GM11168 (cell line): ENCODE results near the gene RPL3.

Source experiments
- in situ Hi-C: fragments of 300-500 bp; cut with MboI; formaldehyde crosslinking; loops from one replicate; pipeline ENCODE4 v1.12.0; 2022; ENCODE audit warnings: low sequenced_read_pairs; ENCODE audit not compliant: unreplicated experiment

RPL3 gene

GRCh38 chr22:39318507-39319283 is 728 bp downstream of the RPL3 start:
- in situ Hi-C loops: no loop called here

DNA sequence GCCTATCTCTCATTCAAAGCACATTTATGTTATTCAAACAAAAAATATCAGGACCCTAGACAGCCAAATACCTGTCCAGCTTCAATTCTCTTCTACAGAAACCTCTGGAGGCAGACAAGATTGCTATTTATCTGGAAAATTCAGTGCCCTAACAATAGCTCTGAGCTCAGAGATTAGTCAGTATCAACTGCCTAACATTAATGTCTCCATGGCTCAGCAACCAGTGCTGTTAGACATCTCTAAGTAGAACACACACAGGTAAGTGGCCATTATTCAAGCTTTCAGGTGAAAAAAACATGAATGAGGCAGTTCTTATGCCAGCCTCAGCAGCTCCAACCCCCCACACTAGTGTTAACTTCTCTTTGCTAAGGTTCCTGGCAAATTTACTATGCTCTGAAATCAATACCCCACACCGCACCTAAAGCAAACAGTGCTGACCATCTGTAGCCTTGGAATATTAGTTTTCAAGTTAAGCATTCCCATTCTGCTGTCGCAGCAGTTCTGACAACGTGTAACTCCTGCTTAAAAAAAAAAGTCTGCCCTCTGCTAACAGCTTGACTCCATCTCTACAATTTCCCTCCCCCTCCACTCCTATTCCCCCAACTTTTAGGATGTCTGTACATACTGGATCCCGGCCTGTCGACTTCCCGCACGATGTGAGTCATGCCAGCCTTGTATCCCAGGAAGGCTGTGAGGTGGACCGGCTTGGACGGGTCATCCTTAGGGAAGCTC is 1.5 kb downstream of the RPL3 start:
- in situ Hi-C loops: no loop called here

DNA sequence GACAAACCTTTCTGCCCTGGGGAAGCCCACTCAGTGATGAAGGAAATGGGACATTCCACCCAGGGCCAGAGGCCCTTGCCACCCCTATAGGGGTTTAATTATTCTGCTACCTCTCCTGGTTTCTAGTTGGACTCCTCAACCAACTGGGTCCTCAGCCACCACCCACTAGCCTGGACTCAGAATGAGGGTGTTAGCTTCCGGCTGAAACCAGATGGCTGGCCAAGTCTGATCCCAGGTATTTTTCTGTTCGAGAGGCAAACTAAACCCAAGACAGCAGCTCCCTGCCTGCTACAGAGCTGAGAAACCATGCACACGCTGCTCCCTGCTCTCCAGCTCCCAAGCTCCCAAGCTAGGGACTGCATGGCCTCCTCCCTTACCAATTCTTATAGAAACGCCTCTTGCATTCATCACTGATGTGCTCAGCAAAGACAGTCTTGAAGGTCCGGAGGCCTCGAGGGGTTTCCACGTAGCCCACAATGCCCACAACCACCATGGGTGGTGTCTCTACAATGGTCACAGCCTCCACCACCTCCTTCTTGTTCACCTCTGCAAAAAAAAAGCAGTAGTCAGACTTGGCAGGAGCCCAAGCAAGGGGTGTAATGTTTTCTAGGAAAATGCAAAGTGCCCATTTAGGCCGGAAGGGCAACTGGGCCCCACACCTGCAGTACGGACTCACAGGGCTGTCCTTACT is 2.2 kb downstream of the RPL3 start:
- in situ Hi-C loops: no loop called here

DNA sequence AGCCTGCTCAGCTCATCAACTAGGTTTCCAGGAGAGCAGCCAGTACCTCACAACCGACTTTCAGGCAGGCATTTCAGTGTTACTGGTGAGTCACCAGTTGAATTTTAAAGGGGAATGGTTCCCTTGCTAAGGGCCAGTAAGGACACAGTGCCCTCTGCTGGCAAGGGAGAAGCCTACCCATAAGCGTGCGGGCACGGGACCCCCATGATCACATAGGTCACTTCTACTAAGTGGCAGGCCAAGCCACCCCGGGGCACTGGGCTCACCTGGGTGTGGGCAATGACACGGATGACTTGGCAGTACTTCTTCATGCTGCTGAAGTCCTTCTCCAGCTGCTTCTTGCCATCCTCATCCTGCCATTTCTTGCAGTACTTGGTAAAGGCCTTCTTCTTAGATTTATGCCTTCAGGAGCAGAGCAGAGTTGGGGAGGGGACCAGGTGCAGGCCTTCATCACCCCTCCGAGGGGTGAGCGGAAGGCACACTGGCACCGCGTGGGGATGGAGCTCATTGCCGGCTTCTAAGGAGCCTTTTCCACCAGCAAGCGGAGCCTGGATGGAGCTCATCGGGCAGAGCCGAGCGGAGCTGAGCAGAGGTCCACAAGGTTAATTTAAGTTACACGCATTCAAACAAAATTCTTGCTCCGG is 2.9 kb downstream of the RPL3 start:
- in situ Hi-C loops: no loop called here

DNA sequence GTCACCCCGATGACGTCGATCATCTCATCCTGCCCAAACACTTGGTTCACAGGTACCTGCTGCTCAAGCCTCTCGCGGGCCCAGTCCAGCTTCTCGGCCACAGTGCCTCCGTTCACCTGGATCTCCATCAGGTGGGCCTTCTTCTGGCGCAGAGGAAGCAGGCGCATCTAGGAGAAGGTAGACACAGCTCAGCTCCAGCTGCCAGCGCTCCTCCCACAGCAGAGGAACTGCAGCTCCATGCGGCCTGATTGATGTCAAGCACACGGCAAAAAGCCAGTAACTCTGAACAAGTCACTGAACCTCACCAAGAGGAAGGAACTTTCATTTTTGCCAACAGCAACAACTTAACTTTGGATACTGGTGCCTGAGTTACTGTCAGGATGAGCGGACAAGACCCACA is 4.0 kb downstream of the RPL3 start:
- in situ Hi-C loops: no loop called here

- in situ Hi-C loops: loop anchor here (5.0 kb wide), 1 partner anchor 142 kb away; no protein-coding TSS in a partner anchor
Measured at GRCh38 chr22:39314251-39314971, 5.0 kb downstream of the RPL3 start.

GRCh38 chr22:39313258-39314001 is 6.0 kb downstream of the RPL3 start:
- in situ Hi-C loops: loop anchor here (5.0 kb wide), 1 partner anchor 141 kb away; no protein-coding TSS in a partner anchor

DNA sequence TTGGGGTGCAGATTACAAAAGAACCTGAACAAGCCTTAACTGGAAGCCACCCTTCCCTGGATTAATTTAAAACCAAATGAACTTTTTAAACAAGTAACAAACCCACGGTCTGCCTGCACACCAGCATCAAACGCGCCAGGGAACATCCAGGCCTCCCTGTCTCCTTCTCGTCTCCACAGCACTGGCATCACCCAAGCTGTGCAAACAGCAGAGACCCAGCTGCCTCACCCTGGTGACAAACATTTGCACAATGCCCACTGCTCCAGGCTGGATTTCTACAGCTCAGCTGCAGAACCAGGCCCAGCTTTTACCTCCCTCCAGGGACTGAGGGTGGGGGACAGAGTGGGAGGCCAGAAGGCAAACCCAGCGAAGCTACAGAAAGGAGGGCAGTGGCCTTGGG is 7.0 kb downstream of the RPL3 start:
- in situ Hi-C loops: loop anchor here (5.0 kb wide), 1 partner anchor 140 kb away; no protein-coding TSS in a partner anchor

- in situ Hi-C loops: loop anchor here (5.0 kb wide), 1 partner anchor 139 kb away; no protein-coding TSS in a partner anchor
Measured at GRCh38 chr22:39311592-39312400, 7.6 kb downstream of the RPL3 start.

DNA sequence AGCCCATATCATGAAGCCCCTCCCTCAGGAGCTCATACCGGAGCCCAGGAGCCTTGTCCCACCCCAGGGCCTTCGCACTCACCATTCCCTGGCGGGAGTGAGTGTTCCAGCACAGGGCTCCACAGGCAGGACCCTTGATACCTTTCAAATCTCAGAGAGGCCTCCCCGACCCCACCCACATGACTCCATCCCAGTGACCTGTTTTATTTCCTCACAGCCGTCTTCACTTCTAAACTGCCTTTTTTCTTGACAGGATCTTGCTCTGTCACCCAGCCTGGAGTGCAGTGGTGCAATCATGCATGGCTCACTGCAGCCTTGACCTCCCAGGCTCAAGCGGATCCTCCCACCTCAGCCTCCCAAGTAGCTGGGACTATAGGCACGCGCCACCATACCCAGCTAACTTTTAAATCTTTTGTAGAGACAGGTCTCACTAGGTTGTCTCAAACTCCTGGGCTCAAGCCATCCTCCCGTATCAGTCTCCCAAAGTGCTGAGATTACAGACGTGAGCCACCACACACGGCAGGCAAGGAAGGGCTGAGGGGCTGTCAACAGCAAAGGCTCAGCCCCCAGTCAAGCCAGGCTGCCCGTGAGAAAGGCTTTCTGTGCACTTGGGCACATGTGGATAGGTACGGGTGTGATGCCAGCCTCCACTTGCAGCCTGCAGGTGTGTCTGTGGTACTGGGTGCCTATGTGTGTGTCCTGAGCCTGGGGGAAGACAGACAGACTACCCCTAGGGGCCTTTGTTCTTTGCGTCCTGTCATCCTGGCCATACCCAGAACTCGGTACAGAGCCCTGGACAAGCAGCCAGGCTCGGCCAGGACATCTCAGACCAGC is 9.3 kb downstream of the RPL3 start:
- in situ Hi-C loops: loop anchor here (5.0 kb wide), 1 partner anchor 138 kb away; no protein-coding TSS in a partner anchor

DNA sequence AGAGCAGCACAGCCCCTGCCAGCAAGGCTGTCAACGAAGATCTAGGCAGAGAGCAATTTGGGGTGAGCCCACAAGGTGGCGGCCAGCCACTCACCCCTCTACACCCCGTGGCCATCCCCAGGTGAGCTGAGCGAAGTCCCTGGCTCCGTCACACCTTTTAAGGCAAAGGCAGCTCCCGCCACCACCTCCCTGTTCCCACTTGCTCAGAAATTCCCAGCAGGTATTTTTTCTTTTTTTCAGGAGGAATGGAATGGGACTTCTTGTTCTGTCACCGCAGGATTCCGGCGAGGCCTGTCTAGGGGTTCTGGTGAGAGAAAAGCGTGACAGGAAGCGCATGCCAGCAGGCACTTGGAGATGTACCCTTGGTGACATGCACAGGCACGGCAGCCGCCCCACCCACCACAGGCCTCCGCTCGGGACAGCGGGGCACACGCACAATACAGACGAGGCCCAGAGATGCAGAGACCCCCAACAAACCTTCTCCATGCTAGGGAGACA is 10.0 kb downstream of the RPL3 start:
- in situ Hi-C loops: no loop called here

DNA sequence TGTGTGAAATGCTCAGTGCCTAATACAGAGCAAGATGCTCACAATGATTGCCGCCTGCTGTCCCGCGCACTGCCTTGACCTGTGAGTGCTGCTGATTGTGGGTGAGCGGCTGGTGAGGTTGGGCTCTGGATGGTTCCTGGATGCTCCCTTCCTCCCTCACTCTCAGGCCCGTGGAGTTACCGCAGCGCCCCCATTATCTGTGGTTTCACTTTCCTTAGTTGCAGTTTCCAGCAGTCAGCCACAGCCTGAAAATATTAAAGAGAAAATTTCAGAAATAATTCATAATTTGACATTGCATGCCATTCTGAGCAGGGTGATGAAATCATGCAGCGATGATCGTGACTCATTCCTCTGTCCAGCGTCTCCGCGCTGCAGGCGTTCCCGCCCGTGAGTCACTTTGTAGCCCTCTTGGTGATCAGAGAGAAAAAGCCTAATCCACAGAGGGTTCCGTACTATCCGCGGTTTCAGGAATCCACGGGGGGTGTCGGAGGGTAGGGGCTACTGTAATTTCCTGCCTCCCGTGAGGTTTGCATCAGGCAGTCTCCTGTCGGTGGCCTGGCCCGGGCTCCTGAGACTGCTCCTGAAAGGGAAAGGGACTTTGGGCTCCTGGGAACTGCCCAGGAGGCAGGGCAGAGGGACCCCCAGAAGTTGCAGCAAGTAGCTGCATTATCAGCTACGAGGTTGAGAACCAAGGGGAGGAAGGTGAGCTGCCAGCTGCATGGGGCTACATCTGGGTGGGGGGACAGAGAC is 10.6 kb downstream of the RPL3 start:
- in situ Hi-C loops: no loop called here

- in situ Hi-C loops: no loop called here
Measured at GRCh38 chr22:39306456-39307361, 12.7 kb downstream of the RPL3 start.

DNA sequence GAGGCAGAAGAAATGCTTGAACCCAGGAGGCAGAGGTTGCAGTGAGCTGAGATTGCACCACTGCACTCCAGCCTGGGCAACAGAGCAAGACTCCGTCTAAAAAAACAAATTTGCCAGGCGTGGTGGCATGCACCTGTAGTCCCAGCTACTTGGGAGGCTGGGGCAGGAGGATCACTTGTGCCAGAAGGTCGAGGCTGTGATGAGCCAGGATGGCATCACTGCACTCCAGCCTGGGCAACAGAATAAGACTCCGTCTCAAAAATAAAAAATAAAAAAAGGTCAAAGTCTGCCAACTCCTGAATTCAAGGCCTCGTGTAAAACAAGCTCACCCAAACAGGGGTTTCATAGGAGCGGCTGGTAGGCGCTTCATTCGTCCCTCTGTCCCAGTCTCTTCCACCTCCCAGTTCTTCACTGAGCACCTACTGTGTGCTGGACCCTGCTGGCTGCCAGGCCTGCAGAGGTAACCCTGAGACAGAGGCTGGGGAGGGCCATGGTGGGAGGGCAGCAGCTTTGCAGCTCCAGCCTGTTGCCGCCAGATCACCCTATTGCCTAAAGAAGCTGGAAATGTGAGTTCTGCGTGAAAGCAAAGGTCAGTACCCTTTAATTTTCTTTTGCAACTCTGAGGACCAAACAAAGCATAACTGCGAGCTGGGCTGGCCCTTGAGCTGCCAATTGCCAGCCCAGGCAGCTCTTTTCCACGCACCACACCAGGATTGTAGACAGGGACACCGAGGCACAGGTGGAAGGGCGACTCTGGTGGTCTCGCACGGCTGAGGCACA is 15.3 kb downstream of the RPL3 start:
- in situ Hi-C loops: no loop called here

GRCh38 chr22:39303358-39303757 is 16.1 kb downstream of the RPL3 start:
- in situ Hi-C loops: no loop called here
